ENCODE data around the gene BSPRY. TPM values are rescaled to one million over a fixed set of nuclear protein-coding genes. Genes with fewer than 3 reads are reported as not detected.

Gene BSPRY
- total RNA-seq, 4 donors from 2014 or later, result 9.0 to 36.8 (median 26.8) TPM

DNA sequence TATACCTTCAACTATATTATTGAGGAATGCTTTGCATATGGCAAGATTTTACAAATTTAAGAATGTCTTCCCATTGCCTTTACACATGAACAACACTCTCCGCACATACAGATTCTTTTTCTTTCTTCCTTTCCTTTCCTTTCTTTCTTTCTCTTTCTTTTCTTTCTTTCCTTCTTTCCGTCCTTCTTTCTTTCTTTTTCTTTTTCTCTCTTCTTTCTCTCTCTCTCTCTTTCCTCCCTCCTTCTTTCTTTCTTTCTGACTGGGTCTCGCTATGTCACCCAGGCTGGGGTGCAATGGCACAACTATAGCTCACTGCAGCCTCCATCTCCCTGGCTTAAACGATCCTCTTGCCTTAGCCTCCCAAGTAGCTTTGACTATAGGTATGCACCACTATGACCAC, 23.1 kb upstream of the BSPRY start:
- DNase-seq, result no peak
- no peaks in the 10 kb centered on the region for H3K9me3 ChIP-seq
- H3K36me3 ChIP-seq, result no peaks in the 10 kb centered on the region
- no peaks in the 10 kb centered on the region for H3K4me1 ChIP-seq
- no peak overlapping the region for H3K27ac ChIP-seq
- TF ChIP-seq, protein P1, sequence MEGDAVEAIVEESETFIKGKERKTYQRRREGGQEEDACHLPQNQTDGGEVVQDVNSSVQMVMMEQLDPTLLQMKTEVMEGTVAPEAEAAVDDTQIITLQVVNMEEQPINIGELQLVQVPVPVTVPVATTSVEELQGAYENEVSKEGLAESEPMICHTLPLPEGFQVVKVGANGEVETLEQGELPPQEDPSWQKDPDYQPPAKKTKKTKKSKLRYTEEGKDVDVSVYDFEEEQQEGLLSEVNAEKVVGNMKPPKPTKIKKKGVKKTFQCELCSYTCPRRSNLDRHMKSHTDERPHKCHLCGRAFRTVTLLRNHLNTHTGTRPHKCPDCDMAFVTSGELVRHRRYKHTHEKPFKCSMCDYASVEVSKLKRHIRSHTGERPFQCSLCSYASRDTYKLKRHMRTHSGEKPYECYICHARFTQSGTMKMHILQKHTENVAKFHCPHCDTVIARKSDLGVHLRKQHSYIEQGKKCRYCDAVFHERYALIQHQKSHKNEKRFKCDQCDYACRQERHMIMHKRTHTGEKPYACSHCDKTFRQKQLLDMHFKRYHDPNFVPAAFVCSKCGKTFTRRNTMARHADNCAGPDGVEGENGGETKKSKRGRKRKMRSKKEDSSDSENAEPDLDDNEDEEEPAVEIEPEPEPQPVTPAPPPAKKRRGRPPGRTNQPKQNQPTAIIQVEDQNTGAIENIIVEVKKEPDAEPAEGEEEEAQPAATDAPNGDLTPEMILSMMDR (IDR thresholded peaks at IDR 0.05), result no peak
- TF ChIP-seq EP300 (IDR thresholded peaks at IDR 0.05; ENCODE audit: low read depth), result no peak
- TF ChIP-seq POLR2A (IDR thresholded peaks at IDR 0.05), result no peak
- TF ChIP-seq POLR2AphosphoS5 (IDR thresholded peaks at IDR 0.05), result no peak
- in situ Hi-C loops (cut with MboI; ENCODE audit: low pct_ligation_motif_present in 1 of 4, low pct_unique_long_range_greater_than_20kb in 1 of 4, low sequenced_read_pairs in 3 of 4), result no loop called here
- intact Hi-C loops (cut with DNase I; ENCODE audit: low total_unique reads), result no loop called here
- H3K27me3 ChIP-seq, result no peaks in the 10 kb centered on the region
- H3K4me3 ChIP-seq, result no peak overlapping the region
- 93 to 96% methylated on average over 3 to 4 of the region's 4 CpGs for WGBS, 2 donors (ENCODE audit: low coverage in 1 of 2)

DNA sequence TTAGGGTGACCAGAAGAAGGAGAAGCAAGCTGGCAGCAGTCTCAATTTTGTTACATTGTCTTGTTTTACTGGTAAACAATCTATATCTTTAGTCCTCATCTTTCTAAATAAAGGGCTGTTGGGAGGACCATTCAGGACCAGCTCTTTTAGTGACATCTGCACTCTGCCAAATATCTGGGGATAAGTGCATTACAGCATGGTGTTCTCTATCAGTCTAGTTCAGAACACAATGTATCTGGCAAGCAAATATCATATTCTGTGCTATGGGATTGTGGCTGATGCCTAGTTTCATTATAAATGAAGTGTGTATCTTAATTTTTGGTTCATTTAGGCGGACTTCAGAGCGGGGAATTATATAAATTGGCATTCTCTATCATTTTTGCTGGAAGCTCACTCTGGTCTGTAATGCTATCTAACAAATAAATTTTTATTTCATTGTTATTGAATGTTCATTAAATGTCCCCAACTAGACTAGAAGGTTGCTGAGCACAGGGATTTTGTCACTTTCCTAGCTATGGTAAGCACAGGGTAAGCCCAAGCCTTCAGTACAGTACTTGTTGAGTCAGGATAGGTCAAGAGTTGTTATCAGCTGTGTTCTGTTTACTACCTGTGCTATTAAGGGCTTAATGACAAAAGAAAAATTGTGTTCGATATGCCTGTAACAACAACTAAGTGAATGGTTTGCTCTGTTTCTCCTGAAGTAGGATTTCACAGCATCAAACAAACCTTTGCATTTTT, 21.1 kb upstream of the BSPRY start:
- Histone ChIP-seq H3K4me1 (no peaks in the 10 kb centered on the region), H3K4me3 (no peak overlapping the region), H3K27ac (no peak overlapping the region), H3K36me3 (no peaks in the 10 kb centered on the region), H3K27me3 (no peaks in the 10 kb centered on the region), H3K9me3 (no peaks in the 10 kb centered on the region)
- intact Hi-C loops (cut with DNase I; ENCODE audit: low total_unique reads), result no loop called here
- in situ Hi-C loops (cut with MboI; ENCODE audit: low pct_ligation_motif_present in 1 of 4, low pct_unique_long_range_greater_than_20kb in 1 of 4, low sequenced_read_pairs in 3 of 4), result no loop called here
- DNase-seq, result no peak
- no peak for TF ChIP-seq POLR2AphosphoS5 (IDR thresholded peaks at IDR 0.05)
- TF ChIP-seq, protein P1 (IDR thresholded peaks at IDR 0.05), result no peak
- TF ChIP-seq POLR2A (IDR thresholded peaks at IDR 0.05), result no peak
- TF ChIP-seq EP300 (IDR thresholded peaks at IDR 0.05; ENCODE audit: low read depth), result no peak
- 92 to 100% methylated on average over 3 of the region's 3 CpGs for WGBS, 2 donors (ENCODE audit: low coverage in 1 of 2)

DNA sequence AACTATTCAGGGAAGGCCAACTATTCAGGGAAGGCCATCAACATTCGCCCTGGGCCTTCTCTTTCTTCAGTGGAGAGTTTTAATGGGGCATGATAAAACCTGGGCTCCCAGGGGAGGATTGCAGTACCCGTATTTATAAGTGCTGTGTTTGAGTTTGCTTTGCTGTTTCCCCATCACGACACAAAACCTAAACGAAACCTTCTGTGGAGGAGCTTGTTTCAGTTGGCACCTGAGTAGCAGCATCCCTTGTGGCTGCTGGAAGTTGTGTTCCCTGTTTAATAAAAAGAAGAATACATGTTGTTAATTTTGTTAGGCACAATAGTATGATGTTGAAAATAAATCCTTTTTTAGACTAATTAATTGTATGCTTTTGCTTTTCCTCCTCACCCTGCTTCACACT, 17.6 kb upstream of the BSPRY start:
- Histone ChIP-seq H3K4me3 (no peak overlapping the region), H3K9me3 (no peaks in the 10 kb centered on the region), H3K4me1 (no peaks in the 10 kb centered on the region), H3K36me3 (no peaks in the 10 kb centered on the region), H3K27ac (no peak overlapping the region), H3K27me3 (no peaks in the 10 kb centered on the region)
- WGBS, 2 donors (ENCODE audit: low coverage in 1 of 2), result 62 to 88% methylated on average over 3 to 4 of the region's 4 CpGs
- intact Hi-C loops (cut with DNase I; ENCODE audit: low total_unique reads), result no loop called here
- TF ChIP-seq EP300 (IDR thresholded peaks at IDR 0.05; ENCODE audit: low read depth), result no peak
- TF ChIP-seq POLR2AphosphoS5 (IDR thresholded peaks at IDR 0.05), result no peak
- TF ChIP-seq, protein P1 (IDR thresholded peaks at IDR 0.05), result no peak
- no peak for TF ChIP-seq POLR2A (IDR thresholded peaks at IDR 0.05)
- DNase-seq, result no peak
- in situ Hi-C loops (cut with MboI; ENCODE audit: low pct_ligation_motif_present in 1 of 4, low pct_unique_long_range_greater_than_20kb in 1 of 4, low sequenced_read_pairs in 3 of 4), result no loop called here

DNA sequence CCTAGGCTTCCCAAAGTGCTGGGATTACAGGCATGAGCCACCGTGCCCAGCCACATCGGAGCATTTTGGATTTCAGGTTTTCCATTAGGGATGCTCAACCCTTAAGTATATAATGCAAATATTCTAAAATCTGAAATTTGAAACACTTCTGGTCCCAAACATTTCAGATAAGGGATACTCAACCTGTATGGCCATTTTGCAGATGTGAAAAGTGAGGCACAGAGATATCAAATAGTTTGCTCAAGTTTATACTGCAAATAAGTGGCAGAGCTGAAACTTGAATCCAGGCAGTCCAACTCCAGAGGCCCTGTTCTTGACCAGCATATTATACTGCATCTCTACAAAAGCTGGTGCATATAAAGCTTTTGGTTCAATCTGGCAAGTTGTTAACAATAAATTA, 11.6 kb upstream of the BSPRY start:
- H3K36me3 ChIP-seq, result no peaks in the 10 kb centered on the region
- no peak for DNase-seq
- no peak for TF ChIP-seq POLR2A (IDR thresholded peaks at IDR 0.05)
- TF ChIP-seq, protein P1 (IDR thresholded peaks at IDR 0.05), result no peak
- TF ChIP-seq POLR2AphosphoS5 (IDR thresholded peaks at IDR 0.05), result no peak
- no peak for TF ChIP-seq EP300 (IDR thresholded peaks at IDR 0.05; ENCODE audit: low read depth)
- H3K9me3 ChIP-seq, result no peaks in the 10 kb centered on the region
- peaks cover 6 to 18% (median 12%) of the 10 kb centered on the region in 4 donors for H3K4me1 ChIP-seq
- no peak overlapping the region for H3K4me3 ChIP-seq
- H3K27ac ChIP-seq, result no peak overlapping the region
- WGBS, 2 donors (ENCODE audit: low coverage in 1 of 2), result 100% methylated on average over 2 of the region's 2 CpGs; no CpG with 5 or more reads in 1 of the 2 donors
- intact Hi-C loops (cut with DNase I; ENCODE audit: low total_unique reads), result no loop called here
- in situ Hi-C loops (cut with MboI; ENCODE audit: low pct_ligation_motif_present in 1 of 4, low pct_unique_long_range_greater_than_20kb in 1 of 4, low sequenced_read_pairs in 3 of 4), result no loop called here
- no peaks in the 10 kb centered on the region for H3K27me3 ChIP-seq

Measured in transverse colon (tissue), 4 donors.